SK-MEL-5 (cell line): ENCODE measurements around the gene DIP2A. TPM values are rescaled to one million over a fixed set of nuclear protein-coding genes. Genes with fewer than 3 reads are reported as not detected.

Experiments used
- DNase-seq: peaks from one replicate; pipeline ENCODE4 v3.0.0-alpha.2; 2016; ENCODE audit warnings: low read depth, low spot score
- in situ Hi-C: cut with HindIII; loops from 2 replicates; pipeline ENCODE4 v1.10.0; 2016; ENCODE audit warnings: low sequenced_read_pairs, high pct_unique_total_duplicates, low pct_unique_long_range_greater_than_20kb
- polyA plus RNA-seq, 2 experiments: library from polyadenylated mRNA; depleted of rRNA; stranded (reverse); fragments of >200 nt; gene quantifications; 2 replicates each; pipeline ENCODE4 v1.2.3, GENCODE V29; 2015
- total RNA-seq: library from RNA; depleted of rRNA; stranded (reverse); fragments of >200 nt; shearing (Covaris generic); gene quantifications from 2 replicates; pipeline ENCODE4 v1.2.3, GENCODE V29; 2014; rRNA removed

Gene DIP2A
- 8.7 and 9.8 TPM in 2 replicates for total RNA-seq
- polyA plus RNA-seq (2015; cell fraction: cytosol; rRNA removed), result 10.6 and 15.9 TPM in 2 replicates
- 61.6 and 72.6 TPM in 2 replicates for polyA plus RNA-seq (2015; cell fraction: nucleus; rRNA removed)

- in situ Hi-C loops, result no loop called here
- DNase-seq, result peak; percentile 95
Measured at GRCh38 chr21:46458315-46459023, at the start of gene DIP2A. TSS of gene DIP2A (plus strand) at chr21:46458891. CDS start at chr21:46459132, 241 bp downstream.

GRCh38 chr21:46409641-46410406 is 48.9 kb upstream of the DIP2A start:
- in situ Hi-C loops, result no loop called here
- DNase-seq, result no peak

GRCh38 chr21:46410516-46410915 is 48.2 kb upstream of the DIP2A start:
- in situ Hi-C loops, result no loop called here
- DNase-seq, result no peak

GRCh38 chr21:46411236-46411635 is 47.5 kb upstream of the DIP2A start:
- in situ Hi-C loops, result no loop called here
- no peak for DNase-seq

GRCh38 chr21:46411691-46412090 is 47.0 kb upstream of the DIP2A start:
- DNase-seq, result no peak
- in situ Hi-C loops, result no loop called here

GRCh38 chr21:46412521-46413364 is 45.9 kb upstream of the DIP2A start:
- in situ Hi-C loops, result no loop called here
- DNase-seq, result no peak

- in situ Hi-C loops, result no loop called here
- DNase-seq, result no peak
Measured at GRCh38 chr21:46413365-46413696, 45.4 kb upstream of the DIP2A start.

GRCh38 chr21:46414965-46415275 is 43.8 kb upstream of the DIP2A start:
- in situ Hi-C loops, result no loop called here
- DNase-seq, result no peak

GRCh38 chr21:46416551-46416950 is 42.1 kb upstream of the DIP2A start:
- in situ Hi-C loops, result no loop called here
- DNase-seq, result no peak

GRCh38 chr21:46418265-46418946 is 40.3 kb upstream of the DIP2A start:
- no peak for DNase-seq
- in situ Hi-C loops, result no loop called here

GRCh38 chr21:46420241-46421190 is 38.2 kb upstream of the DIP2A start:
- no peak for DNase-seq

GRCh38 chr21:46421191-46421750 is 37.4 kb upstream of the DIP2A start:
- in situ Hi-C loops, result no loop called here
- no peak for DNase-seq

More at GRCh38 chr21:46420241-46421190, 38.2 kb upstream of the DIP2A start:
- in situ Hi-C loops, result no loop called here

- in situ Hi-C loops, result no loop called here
Measured at GRCh38 chr21:46421756-46422555, 36.7 kb upstream of the DIP2A start.

GRCh38 chr21:46422636-46423241 is 36.0 kb upstream of the DIP2A start:
- no peak for DNase-seq
- in situ Hi-C loops, result no loop called here

More at GRCh38 chr21:46421756-46422555, 36.7 kb upstream of the DIP2A start:
- no peak for DNase-seq

GRCh38 chr21:46423546-46424038 is 35.1 kb upstream of the DIP2A start:
- in situ Hi-C loops, result no loop called here
- DNase-seq, result no peak
